Testis (tissue), 3 donors: ENCODE measurements around the gene ERO1B. TPM values are rescaled to one million over a fixed set of nuclear protein-coding genes. Genes with fewer than 3 reads are reported as not detected.

Experiments used
- DNase-seq: peaks from one replicate; pipeline ENCODE4 v3.0.0-alpha.2; 2019
- H3K27ac ChIP-seq, 2 donors: fragments of 200-600 bp; sonication (generic); one replicate each; pipeline ENCODE4 v1.5.1; 2019
- H3K27me3 ChIP-seq: fragments of 200-600 bp; sonication (generic); one replicate; pipeline ENCODE4 v1.5.1; 2019
- H3K36me3 ChIP-seq: fragments of 200-600 bp; sonication (generic); one replicate; pipeline ENCODE4 v1.5.1; 2017; ENCODE audit warnings: low read depth; ENCODE audit errors: missing control alignments
- H3K4me1 ChIP-seq: fragments of 200-600 bp; sonication (generic); one replicate; pipeline ENCODE4 v1.5.1; 2019
- H3K4me3 ChIP-seq, 2 donors: fragments of 200-600 bp; sonication (generic); one replicate each; pipeline ENCODE4 v1.5.1; 2017 to 2019
- H3K9me3 ChIP-seq: fragments of 200-600 bp; sonication (generic); one replicate; pipeline ENCODE4 v1.5.1; 2017
- CTCF ChIP-seq, 3 experiments: fragments of 450-650 bp in 2 of 3; fragments of 200-600 bp in 1 of 3; sonication (generic) in 1 of 3; IDR thresholded peaks; one replicate each; pipeline ENCODE4 v1.5.1; 2016 to 2019; ENCODE audit warnings: antibody characterized with exemption in 3 of 3, mild to moderate bottlenecking in 2 of 3, moderate library complexity in 1 of 3
- POLR2A ChIP-seq: fragments of 450-650 bp; IDR thresholded peaks from one replicate; pipeline ENCODE4 v1.6.1; 2017; ENCODE audit warnings: antibody characterized with exemption, mild to moderate bottlenecking, moderate library complexity
- WGBS, 2 donors: methylation state at CpG; one replicate each; pipeline ENCODE4 v1.1.5; 2018; 5-methylcytosine and 5-hydroxymethylcytosine counted together
- intact Hi-C: fragments of 100-400 bp; cut with DNase I; formaldehyde crosslinking; loops from one replicate; pipeline ENCODE4 v1.15.1; 2023; ENCODE audit warnings: low total_unique reads
- polyA plus RNA-seq: library from polyadenylated mRNA; stranded (reverse); fragments of 350-450 nt; fragmentation: Illumina TruSeq; extraction: RNeasy Lipid Tissue Mini Kit (QIAGEN cat#74804); gene quantifications from one replicate; pipeline ENCODE4 v1.2.3, GENCODE V29; 2014; ENCODE audit warnings: low read depth, low replicate concordance; ENCODE audit not compliant: insufficient read depth
- total RNA-seq, 2 donors: library from RNA; depleted of rRNA; stranded (reverse); fragments of >200 nt; gene quantifications; one replicate each; pipeline ENCODE4 v1.2.3, GENCODE V29; 2016

The ERO1B gene
- total and polyA plus RNA-seq, 3 donors from 2014 or later: 16.2 to 53.8 (median 20.3) TPM

GRCh38 chr1:236322566-236323409, 41.0 kb upstream of the ERO1B start:
- TF ChIP-seq CTCF (IDR thresholded peaks at IDR 0.05) (no peak), POLR2A (no peak)
- intact Hi-C loops: no loop called here
- no peak overlapping the region for H3K27ac ChIP-seq
- H3K9me3 ChIP-seq: no peaks in the 10 kb centered on the region
- H3K36me3 ChIP-seq: no peaks in the 10 kb centered on the region
- H3K27me3 ChIP-seq: no peaks in the 10 kb centered on the region
- no peak for DNase-seq
- 0% methylated on average over 1 of the region's 1 CpG for WGBS, 2 donors
- H3K4me3 ChIP-seq: no peak overlapping the region
- H3K4me1 ChIP-seq: no peaks in the 10 kb centered on the region

- H3K27ac ChIP-seq: no peak overlapping the region
- H3K36me3 ChIP-seq: no peaks in the 10 kb centered on the region
- no peaks in the 10 kb centered on the region for H3K9me3 ChIP-seq
- H3K4me3 ChIP-seq: no peak overlapping the region
- TF ChIP-seq CTCF (IDR thresholded peaks at IDR 0.05) (no peak), POLR2A (no peak)
- H3K27me3 ChIP-seq: no peaks in the 10 kb centered on the region
- no peak for DNase-seq
- H3K4me1 ChIP-seq: no peaks in the 10 kb centered on the region
- 90 to 95% methylated on average over 5 of the region's 5 CpGs for WGBS, 2 donors
- intact Hi-C loops: no loop called here
Observed at GRCh38 chr1:236321101-236321500, 39.3 kb upstream of the ERO1B start.

- H3K36me3 ChIP-seq: no peaks in the 10 kb centered on the region
- TF ChIP-seq CTCF (IDR thresholded peaks at IDR 0.05): no peak
- TF ChIP-seq POLR2A: no peak
- WGBS, 2 donors: 91 to 97% methylated on average over 1 of the region's 1 CpG
- intact Hi-C loops: no loop called here
- no peak for DNase-seq
- no peaks in the 10 kb centered on the region for H3K27me3 ChIP-seq
- no peak overlapping the region for H3K4me3 ChIP-seq
- H3K27ac ChIP-seq: no peak overlapping the region
- H3K9me3 ChIP-seq: no peaks in the 10 kb centered on the region
- H3K4me1 ChIP-seq: no peaks in the 10 kb centered on the region
Observed at GRCh38 chr1:236320671-236321070, 38.9 kb upstream of the ERO1B start.

DNA sequence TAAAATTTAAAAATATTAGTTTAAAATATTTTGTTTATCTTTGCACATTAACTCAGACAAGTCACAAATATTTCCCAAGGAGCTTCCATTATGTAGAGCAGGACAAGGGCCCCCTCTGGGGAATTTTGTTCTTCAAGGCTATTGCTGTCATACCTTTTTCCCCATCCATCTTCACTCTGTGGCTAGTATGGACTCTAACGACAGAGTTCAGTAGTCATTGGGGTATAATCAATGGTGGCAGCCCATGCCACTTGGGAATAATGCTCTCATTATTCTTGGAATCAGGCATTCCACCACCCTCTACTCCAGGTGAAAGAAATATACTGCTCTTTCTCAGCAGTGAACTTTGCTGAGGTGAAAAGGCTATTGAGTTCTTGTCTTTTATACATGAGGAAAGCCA, 38.5 kb upstream of the ERO1B start:
- H3K27me3 ChIP-seq: no peaks in the 10 kb centered on the region
- H3K27ac ChIP-seq: no peak overlapping the region
- DNase-seq: no peak
- TF ChIP-seq POLR2A: no peak
- no peak for TF ChIP-seq CTCF (IDR thresholded peaks at IDR 0.05)
- intact Hi-C loops: no loop called here
- no peaks in the 10 kb centered on the region for H3K4me1 ChIP-seq
- WGBS, 2 donors: 82 to 92% methylated on average over 1 of the region's 1 CpG
- no peaks in the 10 kb centered on the region for H3K9me3 ChIP-seq
- H3K36me3 ChIP-seq: no peaks in the 10 kb centered on the region
- no peak overlapping the region for H3K4me3 ChIP-seq

DNA sequence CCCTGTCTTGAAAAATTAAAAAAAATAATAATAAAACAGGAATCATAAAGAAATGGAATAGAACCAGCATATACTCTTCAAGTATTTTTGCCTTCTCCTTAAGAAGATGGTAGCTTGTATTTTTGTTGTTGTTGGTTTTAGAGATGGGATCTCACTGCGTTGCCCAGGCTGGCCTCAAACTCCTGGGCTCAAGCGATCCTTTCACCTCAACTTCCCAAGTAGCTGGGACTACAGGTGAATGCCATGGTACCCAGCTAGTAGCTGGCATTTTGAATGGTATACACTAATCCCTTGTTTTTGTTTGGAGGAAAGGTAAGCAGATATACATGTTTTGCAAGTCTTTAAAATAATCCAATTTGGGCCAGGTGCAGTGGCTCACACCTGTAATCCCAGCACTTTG, 34.7 kb upstream of the ERO1B start:
- Histone ChIP-seq H3K9me3 (no peaks in the 10 kb centered on the region), H3K27ac (no peak overlapping the region), H3K36me3 (no peaks in the 10 kb centered on the region), H3K4me1 (no peaks in the 10 kb centered on the region), H3K27me3 (no peaks in the 10 kb centered on the region), H3K4me3 (no peak overlapping the region)
- intact Hi-C loops: no loop called here
- no peak for DNase-seq
- 89 to 100% methylated on average over 2 of the region's 2 CpGs for WGBS, 2 donors
- no peak for TF ChIP-seq CTCF (IDR thresholded peaks at IDR 0.05)
- no peak for TF ChIP-seq POLR2A
